ENCODE measurements around the gene TMEM72. TPM values are rescaled to one million over a fixed set of nuclear protein-coding genes. Genes with fewer than 3 reads are reported as not detected.

Gene TMEM72
- total and polyA plus RNA-seq, 2 experiments from 2014 or later, result not detected

DNA sequence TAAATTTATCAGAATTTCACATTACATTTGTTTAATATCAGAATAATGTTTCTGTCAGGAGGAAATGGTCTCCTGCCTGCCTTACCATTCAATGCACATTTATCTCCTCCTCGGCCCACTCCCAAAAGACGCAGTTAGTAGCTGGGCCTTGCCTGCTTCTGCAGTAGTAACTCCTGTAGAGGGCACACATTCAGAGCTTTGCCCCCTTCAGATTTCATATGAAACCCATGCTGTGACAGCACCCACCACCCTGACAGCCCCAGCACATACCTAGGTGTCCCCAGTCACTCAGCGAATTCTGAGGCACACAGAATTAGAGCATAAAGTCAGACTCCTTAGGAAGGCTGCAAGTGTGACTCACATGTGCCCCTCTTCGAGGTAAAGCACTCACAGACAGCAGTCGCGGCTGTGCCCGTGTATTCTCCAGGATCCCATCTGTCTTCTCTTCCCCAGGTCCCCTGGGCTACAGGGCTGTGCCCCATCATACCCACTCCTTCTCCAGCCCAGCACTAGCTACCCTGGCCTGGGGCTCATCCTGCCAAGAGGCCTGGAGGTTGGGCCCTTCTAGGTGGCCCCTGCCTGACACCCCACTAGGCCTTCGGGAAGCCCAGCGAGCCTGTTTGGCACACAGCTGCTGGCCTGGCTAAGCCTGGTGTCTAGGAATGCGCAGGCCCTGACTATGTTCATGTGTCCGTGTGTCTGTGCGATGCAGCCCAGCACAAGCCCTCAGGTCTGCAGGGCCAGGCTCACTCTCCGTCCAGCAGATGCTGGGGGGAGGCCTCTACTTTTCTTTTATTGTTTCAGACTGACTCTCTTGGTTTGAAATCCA is 72.1 kb downstream of the TMEM72 start:
- H3K9me3 Mint-ChIP-seq, result no peaks in the 10 kb centered on the region
- Histone ChIP-seq H3K4me1 (ENCODE audit: insufficient read depth) (peaks cover 44% of the 10 kb centered on the region), H3K36me3 (ENCODE audit: insufficient read depth) (no peaks in the 10 kb centered on the region)

More for the DNA sequence above, 72.1 kb downstream of the TMEM72 start:
- Mint-ChIP-seq H3K27ac (no peak overlapping the region), H3K36me3 (ENCODE audit: low read depth) (peaks cover 1% of the 10 kb centered on the region; the same call in 2 of the 3 replicates), H3K4me1 (peaks cover 60% of the 10 kb centered on the region), H3K4me3 (no peak overlapping the region), H3K27me3 (ENCODE audit: insufficient read depth, low read depth, poor library complexity) (peaks cover 19% of the 10 kb centered on the region)
- DNase-seq (ENCODE audit: low spot score), result no peak
- H3K9me2 ChIP-seq (ENCODE audit: insufficient read depth), result no peaks in the 10 kb centered on the region
- no peaks in the 10 kb centered on the region for H3K27me3 ChIP-seq (ENCODE audit: insufficient read depth)
- no peaks in the 10 kb centered on the region for H3F3A ChIP-seq (replicated peaks; ENCODE audit: low read depth)
- no peak for ATAC-seq
- no peak overlapping the region for H2AFZ ChIP-seq
- no peak overlapping the region for H3K4me3 ChIP-seq
- H3K4me2 ChIP-seq, result no peak overlapping the region
- no peaks in the 10 kb centered on the region; the same call in 1 of the 2 replicates for H4K20me1 ChIP-seq (replicated peaks; ENCODE audit: insufficient read depth)
- H3K79me2 ChIP-seq (replicated peaks; ENCODE audit: insufficient read depth), result no peaks in the 10 kb centered on the region
- no peak overlapping the region for H3K27ac ChIP-seq (ENCODE audit: low read depth)
- TF ChIP-seq STAT1 (IDR thresholded peaks at IDR 0.05; ENCODE audit: unreplicated experiment), result no peak
- no peak for TF ChIP-seq EZH2 (IDR thresholded peaks at IDR 0.05; ENCODE audit: low read depth, unreplicated experiment)
- TF ChIP-seq, protein P1, sequence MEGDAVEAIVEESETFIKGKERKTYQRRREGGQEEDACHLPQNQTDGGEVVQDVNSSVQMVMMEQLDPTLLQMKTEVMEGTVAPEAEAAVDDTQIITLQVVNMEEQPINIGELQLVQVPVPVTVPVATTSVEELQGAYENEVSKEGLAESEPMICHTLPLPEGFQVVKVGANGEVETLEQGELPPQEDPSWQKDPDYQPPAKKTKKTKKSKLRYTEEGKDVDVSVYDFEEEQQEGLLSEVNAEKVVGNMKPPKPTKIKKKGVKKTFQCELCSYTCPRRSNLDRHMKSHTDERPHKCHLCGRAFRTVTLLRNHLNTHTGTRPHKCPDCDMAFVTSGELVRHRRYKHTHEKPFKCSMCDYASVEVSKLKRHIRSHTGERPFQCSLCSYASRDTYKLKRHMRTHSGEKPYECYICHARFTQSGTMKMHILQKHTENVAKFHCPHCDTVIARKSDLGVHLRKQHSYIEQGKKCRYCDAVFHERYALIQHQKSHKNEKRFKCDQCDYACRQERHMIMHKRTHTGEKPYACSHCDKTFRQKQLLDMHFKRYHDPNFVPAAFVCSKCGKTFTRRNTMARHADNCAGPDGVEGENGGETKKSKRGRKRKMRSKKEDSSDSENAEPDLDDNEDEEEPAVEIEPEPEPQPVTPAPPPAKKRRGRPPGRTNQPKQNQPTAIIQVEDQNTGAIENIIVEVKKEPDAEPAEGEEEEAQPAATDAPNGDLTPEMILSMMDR (conservative IDR thresholded peaks at IDR 0.05; ENCODE audit: low read depth in 2 of 2), result no peak
- no peak for TF ChIP-seq ZNF114 (CRISPR knock-in tag; IDR thresholded peaks at IDR 0.05)
- TF ChIP-seq, protein P2, sequence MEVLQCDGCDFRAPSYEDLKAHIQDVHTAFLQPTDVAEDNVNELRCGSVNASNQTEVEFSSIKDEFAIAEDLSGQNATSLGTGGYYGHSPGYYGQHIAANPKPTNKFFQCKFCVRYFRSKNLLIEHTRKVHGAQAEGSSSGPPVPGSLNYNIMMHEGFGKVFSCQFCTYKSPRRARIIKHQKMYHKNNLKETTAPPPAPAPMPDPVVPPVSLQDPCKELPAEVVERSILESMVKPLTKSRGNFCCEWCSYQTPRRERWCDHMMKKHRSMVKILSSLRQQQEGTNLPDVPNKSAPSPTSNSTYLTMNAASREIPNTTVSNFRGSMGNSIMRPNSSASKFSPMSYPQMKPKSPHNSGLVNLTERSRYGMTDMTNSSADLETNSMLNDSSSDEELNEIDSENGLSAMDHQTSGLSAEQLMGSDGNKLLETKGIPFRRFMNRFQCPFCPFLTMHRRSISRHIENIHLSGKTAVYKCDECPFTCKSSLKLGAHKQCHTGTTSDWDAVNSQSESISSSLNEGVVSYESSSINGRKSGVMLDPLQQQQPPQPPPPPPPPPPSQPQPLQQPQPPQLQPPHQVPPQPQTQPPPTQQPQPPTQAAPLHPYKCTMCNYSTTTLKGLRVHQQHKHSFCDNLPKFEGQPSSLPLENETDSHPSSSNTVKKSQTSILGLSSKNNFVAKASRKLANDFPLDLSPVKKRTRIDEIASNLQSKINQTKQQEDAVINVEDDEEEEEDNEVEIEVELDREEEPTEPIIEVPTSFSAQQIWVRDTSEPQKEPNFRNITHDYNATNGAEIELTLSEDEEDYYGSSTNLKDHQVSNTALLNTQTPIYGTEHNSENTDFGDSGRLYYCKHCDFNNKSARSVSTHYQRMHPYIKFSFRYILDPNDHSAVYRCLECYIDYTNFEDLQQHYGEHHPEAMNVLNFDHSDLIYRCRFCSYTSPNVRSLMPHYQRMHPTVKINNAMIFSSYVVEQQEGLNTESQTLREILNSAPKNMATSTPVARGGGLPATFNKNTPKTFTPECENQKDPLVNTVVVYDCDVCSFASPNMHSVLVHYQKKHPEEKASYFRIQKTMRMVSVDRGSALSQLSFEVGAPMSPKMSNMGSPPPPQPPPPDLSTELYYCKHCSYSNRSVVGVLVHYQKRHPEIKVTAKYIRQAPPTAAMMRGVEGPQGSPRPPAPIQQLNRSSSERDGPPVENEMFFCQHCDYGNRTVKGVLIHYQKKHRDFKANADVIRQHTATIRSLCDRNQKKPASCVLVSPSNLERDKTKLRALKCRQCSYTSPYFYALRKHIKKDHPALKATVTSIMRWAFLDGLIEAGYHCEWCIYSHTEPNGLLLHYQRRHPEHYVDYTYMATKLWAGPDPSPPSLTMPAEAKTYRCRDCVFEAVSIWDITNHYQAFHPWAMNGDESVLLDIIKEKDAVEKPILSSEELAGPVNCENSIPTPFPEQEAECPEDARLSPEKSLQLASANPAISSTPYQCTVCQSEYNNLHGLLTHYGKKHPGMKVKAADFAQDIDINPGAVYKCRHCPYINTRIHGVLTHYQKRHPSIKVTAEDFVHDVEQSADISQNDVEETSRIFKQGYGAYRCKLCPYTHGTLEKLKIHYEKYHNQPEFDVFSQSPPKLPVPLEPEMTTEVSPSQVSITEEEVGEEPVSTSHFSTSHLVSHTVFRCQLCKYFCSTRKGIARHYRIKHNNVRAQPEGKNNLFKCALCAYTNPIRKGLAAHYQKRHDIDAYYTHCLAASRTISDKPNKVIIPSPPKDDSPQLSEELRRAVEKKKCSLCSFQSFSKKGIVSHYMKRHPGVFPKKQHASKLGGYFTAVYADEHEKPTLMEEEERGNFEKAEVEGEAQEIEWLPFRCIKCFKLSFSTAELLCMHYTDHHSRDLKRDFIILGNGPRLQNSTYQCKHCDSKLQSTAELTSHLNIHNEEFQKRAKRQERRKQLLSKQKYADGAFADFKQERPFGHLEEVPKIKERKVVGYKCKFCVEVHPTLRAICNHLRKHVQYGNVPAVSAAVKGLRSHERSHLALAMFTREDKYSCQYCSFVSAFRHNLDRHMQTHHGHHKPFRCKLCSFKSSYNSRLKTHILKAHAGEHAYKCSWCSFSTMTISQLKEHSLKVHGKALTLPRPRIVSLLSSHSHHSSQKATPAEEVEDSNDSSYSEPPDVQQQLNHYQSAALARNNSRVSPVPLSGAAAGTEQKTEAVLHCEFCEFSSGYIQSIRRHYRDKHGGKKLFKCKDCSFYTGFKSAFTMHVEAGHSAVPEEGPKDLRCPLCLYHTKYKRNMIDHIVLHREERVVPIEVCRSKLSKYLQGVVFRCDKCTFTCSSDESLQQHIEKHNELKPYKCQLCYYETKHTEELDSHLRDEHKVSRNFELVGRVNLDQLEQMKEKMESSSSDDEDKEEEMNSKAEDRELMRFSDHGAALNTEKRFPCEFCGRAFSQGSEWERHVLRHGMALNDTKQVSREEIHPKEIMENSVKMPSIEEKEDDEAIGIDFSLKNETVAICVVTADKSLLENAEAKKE (CRISPR knock-in tag; IDR thresholded peaks at IDR 0.05), result no peak
- no peak for TF ChIP-seq CREB1 (CRISPR knock-in tag; IDR thresholded peaks at IDR 0.05; ENCODE audit: low read depth)
- no peak for TF ChIP-seq JUNB (IDR thresholded peaks at IDR 0.05; ENCODE audit: unreplicated experiment)
- TF ChIP-seq EZH2phosphoT487 (IDR thresholded peaks at IDR 0.05; ENCODE audit: unreplicated experiment), result no peak
- no peak for TF ChIP-seq ZNF331 (CRISPR knock-in tag; IDR thresholded peaks at IDR 0.05; ENCODE audit: low read depth)
- TF ChIP-seq, protein P3, sequence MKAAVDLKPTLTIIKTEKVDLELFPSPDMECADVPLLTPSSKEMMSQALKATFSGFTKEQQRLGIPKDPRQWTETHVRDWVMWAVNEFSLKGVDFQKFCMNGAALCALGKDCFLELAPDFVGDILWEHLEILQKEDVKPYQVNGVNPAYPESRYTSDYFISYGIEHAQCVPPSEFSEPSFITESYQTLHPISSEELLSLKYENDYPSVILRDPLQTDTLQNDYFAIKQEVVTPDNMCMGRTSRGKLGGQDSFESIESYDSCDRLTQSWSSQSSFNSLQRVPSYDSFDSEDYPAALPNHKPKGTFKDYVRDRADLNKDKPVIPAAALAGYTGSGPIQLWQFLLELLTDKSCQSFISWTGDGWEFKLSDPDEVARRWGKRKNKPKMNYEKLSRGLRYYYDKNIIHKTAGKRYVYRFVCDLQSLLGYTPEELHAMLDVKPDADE (IDR thresholded peaks at IDR 0.05), result no peak
- TF ChIP-seq, protein P4, sequence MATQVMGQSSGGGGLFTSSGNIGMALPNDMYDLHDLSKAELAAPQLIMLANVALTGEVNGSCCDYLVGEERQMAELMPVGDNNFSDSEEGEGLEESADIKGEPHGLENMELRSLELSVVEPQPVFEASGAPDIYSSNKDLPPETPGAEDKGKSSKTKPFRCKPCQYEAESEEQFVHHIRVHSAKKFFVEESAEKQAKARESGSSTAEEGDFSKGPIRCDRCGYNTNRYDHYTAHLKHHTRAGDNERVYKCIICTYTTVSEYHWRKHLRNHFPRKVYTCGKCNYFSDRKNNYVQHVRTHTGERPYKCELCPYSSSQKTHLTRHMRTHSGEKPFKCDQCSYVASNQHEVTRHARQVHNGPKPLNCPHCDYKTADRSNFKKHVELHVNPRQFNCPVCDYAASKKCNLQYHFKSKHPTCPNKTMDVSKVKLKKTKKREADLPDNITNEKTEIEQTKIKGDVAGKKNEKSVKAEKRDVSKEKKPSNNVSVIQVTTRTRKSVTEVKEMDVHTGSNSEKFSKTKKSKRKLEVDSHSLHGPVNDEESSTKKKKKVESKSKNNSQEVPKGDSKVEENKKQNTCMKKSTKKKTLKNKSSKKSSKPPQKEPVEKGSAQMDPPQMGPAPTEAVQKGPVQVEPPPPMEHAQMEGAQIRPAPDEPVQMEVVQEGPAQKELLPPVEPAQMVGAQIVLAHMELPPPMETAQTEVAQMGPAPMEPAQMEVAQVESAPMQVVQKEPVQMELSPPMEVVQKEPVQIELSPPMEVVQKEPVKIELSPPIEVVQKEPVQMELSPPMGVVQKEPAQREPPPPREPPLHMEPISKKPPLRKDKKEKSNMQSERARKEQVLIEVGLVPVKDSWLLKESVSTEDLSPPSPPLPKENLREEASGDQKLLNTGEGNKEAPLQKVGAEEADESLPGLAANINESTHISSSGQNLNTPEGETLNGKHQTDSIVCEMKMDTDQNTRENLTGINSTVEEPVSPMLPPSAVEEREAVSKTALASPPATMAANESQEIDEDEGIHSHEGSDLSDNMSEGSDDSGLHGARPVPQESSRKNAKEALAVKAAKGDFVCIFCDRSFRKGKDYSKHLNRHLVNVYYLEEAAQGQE (IDR thresholded peaks at IDR 0.05; ENCODE audit: unreplicated experiment), result no peak
- TF ChIP-seq NANOG (IDR thresholded peaks at IDR 0.05; ENCODE audit: borderline replicate concordance), result no peak
- no peak for TF ChIP-seq POLR2AphosphoS5 (IDR thresholded peaks at IDR 0.05; ENCODE audit: low read depth)

Data from GM23338 (cell line).